GM19395 (cell line): ENCODE results near the gene OSBPL8.

Source experiments
- ATAC-seq: cut with Tn5 transposase; IDR thresholded peaks from one replicate; pipeline ENCODE4 v1.9.1; 2021; ENCODE audit warnings: mild to moderate bottlenecking, moderate library complexity; ENCODE audit not compliant: unreplicated experiment

Gene OSBPL8

GRCh38 chr12:76559400-76560085 lies at the start of gene OSBPL8:
Gene OSBPL8 (minus strand): TSS chr12:76559771. CDS start chr12:76487551, 72,220 bp downstream.
- ATAC-seq, result peak; percentile 74

- no peak for ATAC-seq
These were observed 48.5 kb upstream of the OSBPL8 start for GRCh38 chr12:76608070-76608469.

GRCh38 chr12:76595056-76595455 lies 35.5 kb upstream of the OSBPL8 start:
- no peak for ATAC-seq

GRCh38 chr12:76591476-76591875 lies 31.9 kb upstream of the OSBPL8 start:
- ATAC-seq, result no peak

GRCh38 chr12:76590131-76590530 lies 30.6 kb upstream of the OSBPL8 start:
- no peak for ATAC-seq

- no peak for ATAC-seq
These were observed 29.5 kb upstream of the OSBPL8 start for GRCh38 chr12:76588881-76589565.

GRCh38 chr12:76587428-76588178 lies 28.0 kb upstream of the OSBPL8 start:
- no peak for ATAC-seq

GRCh38 chr12:76586764-76587395 lies 27.3 kb upstream of the OSBPL8 start:
- ATAC-seq, result peak; percentile 74

- ATAC-seq, result no peak
These were observed 23.7 kb upstream of the OSBPL8 start for GRCh38 chr12:76583301-76583700.

GRCh38 chr12:76573840-76574373 lies 14.3 kb upstream of the OSBPL8 start:
- no peak for ATAC-seq

GRCh38 chr12:76571256-76571655 lies 11.7 kb upstream of the OSBPL8 start:
- ATAC-seq, result no peak

GRCh38 chr12:76569685-76570604 lies 10.4 kb upstream of the OSBPL8 start:
- ATAC-seq, result no peak

- no peak for ATAC-seq
These were observed 9.4 kb upstream of the OSBPL8 start for GRCh38 chr12:76568888-76569551.

GRCh38 chr12:76568130-76568529 lies 8.6 kb upstream of the OSBPL8 start:
- ATAC-seq, result no peak

- ATAC-seq, result no peak
These were observed 3.5 kb upstream of the OSBPL8 start for GRCh38 chr12:76563061-76563460.

- no peak for ATAC-seq
These were observed 2.6 kb upstream of the OSBPL8 start for GRCh38 chr12:76562130-76562529.

- peak; percentile 43 for ATAC-seq
These were observed 518 bp upstream of the OSBPL8 start for GRCh38 chr12:76560086-76560491.

- peak; percentile 66 for ATAC-seq
These were observed 729 bp downstream of the OSBPL8 start for GRCh38 chr12:76558684-76559399.

GRCh38 chr12:76556368-76556767 lies 3.2 kb downstream of the OSBPL8 start:
- ATAC-seq, result no peak
